Large intestine (tissue), 3 donors: Measurements from ENCODE around the gene NOS3. TPM values are rescaled to one million over a fixed set of nuclear protein-coding genes. Genes with fewer than 3 reads are reported as not detected.

Experiments
- DNase-seq, 2 donors: peaks; one replicate each; pipeline versions ENCODE4 v3.0.0 to v3.0.0-alpha.2; 2013
- H3K27ac ChIP-seq: one replicate; pipeline ENCODE4 v1.5.1; 2013; ENCODE audit warnings: low read length
- H3K27me3 ChIP-seq: 2 replicates; pipeline ENCODE4 v1.6.1; 2013; ENCODE audit warnings: low read length; ENCODE audit not compliant: control insufficient read depth, insufficient read depth
- H3K36me3 ChIP-seq: 2 replicates; pipeline ENCODE4 v1.6.1; 2013; ENCODE audit warnings: low read length; ENCODE audit not compliant: control insufficient read depth, insufficient read depth
- H3K4me1 ChIP-seq: one replicate; pipeline ENCODE4 v1.6.1; 2013; ENCODE audit warnings: low read length; ENCODE audit not compliant: control insufficient read depth, insufficient read depth
- H3K4me3 ChIP-seq: one replicate; pipeline ENCODE4 v1.5.1; 2013; ENCODE audit warnings: low read length
- H3K9me3 ChIP-seq: one replicate; pipeline ENCODE4 v1.6.1; 2013; ENCODE audit warnings: mild to moderate bottlenecking, low read depth, low read length, moderate library complexity; ENCODE audit not compliant: control insufficient read depth
- WGBS: methylation state at CpG from one replicate; pipeline ENCODE4 v1.1.5; 2013; ENCODE audit warnings: low lambda C conversion rate; ENCODE audit not compliant: insufficient coverage; 5-methylcytosine and 5-hydroxymethylcytosine counted together
- polyA plus RNA-seq: library from polyadenylated mRNA; unstranded; fragments of 120-200 nt; gene quantifications from one replicate; pipeline ENCODE4 v1.2.1, GENCODE V29; 2013

NOS3 gene
- polyA plus RNA-seq, 1 donor = 10.3 TPM

- H3K9me3 ChIP-seq = no peaks in the 10 kb centered on the region
- H3K4me3 ChIP-seq = no peak overlapping the region
- H3K4me1 ChIP-seq = peaks cover 7% of the 10 kb centered on the region
- DNase-seq = no peak
- peaks cover 21% of the 10 kb centered on the region for H3K27me3 ChIP-seq
- no peak overlapping the region for H3K27ac ChIP-seq
- H3K36me3 ChIP-seq = peaks cover 4% of the 10 kb centered on the region
- WGBS = 100% methylated on average over 1 of the region's 33 CpGs
Measured at GRCh38 chr7:150952331-150953050, 38.3 kb upstream of the NOS3 start.

- Histone ChIP-seq H3K4me1 (peaks cover 5% of the 10 kb centered on the region), H3K9me3 (no peaks in the 10 kb centered on the region), H3K4me3 (no peak overlapping the region), H3K27ac (no peak overlapping the region), H3K27me3 (peaks cover 19% of the 10 kb centered on the region), H3K36me3 (peaks cover 4% of the 10 kb centered on the region)
- no CpG with 5 or more reads among the region's 17 CpGs for WGBS
- DNase-seq = no peak
Measured at GRCh38 chr7:150953061-150953997, 37.5 kb upstream of the NOS3 start.

DNA sequence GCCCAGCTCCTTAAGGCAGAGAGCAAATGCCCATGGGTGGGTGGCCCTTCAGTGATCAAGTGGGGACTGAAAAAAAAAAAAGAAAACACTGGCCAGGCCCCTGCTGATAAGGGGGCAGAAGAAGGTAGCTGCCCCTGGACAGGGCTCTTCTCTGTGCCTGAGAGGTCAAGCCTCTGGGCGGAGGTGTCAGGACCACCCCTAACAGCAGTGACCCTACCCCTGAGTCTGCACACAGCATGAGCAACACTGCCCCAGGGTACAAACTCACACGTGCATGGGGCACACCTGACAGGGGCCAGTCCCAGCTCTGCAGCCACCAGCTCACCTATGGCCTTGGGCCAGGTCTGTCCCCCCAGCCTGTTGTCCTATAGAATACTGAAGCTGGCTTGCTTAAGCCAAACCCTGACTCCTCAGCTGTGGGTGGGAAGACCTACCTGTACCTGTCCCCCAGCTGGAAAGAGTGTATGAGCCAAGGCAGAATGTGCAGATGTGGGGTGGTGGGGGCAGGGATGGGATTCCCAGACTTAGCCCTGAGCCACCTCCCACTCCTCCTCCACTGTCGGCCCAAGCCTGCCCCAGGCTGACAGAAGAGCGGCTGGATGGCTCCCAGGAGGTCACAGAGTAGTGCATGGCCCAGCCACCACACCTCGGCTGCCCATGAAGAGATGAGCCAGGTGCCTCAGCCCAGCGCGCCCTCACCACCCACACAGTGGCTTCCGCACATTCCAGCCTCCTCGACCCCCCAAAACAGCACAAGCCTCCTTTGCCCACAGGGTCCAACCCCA is 36.4 kb upstream of the NOS3 start:
- H3K9me3 ChIP-seq = no peaks in the 10 kb centered on the region
- H3K4me3 ChIP-seq = no peak overlapping the region
- no CpG with 5 or more reads among the region's 9 CpGs for WGBS
- no peak for DNase-seq
- H3K4me1 ChIP-seq = peaks cover 5% of the 10 kb centered on the region
- H3K27ac ChIP-seq = no peak overlapping the region
- H3K27me3 ChIP-seq = peaks cover 26% of the 10 kb centered on the region
- peaks cover 4% of the 10 kb centered on the region for H3K36me3 ChIP-seq

DNA sequence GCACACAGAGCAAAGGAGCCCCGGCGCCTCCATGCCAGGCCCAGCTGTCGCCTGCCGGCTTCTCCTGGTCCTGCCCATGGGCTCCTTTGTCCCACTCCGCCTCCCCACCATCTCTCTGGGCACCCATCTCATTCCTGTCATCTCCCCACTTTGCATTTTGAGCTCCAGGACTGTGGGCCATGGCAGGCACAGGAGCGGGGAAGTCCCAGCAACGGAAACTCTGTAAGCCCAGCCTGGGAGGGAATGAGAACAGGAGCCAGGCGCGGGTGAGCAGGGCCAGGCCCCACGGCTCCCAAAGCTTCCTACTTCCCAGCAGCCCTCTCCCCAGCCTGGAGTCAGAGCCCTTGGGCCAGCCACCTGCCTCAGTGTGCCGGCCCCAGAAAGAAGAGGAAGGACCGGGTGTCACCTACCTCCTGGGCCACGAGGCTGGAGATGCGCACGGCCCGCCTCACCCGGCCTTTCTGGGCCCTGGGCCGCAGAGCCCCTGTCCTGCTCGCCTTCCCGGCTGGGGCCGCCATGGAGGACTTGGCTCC is 35.8 kb upstream of the NOS3 start:
- Histone ChIP-seq H3K27ac (peak overlapping the region; percentile 23), H3K4me3 (no peak overlapping the region), H3K4me1 (peaks cover 5% of the 10 kb centered on the region), H3K9me3 (no peaks in the 10 kb centered on the region), H3K27me3 (peaks cover 33% of the 10 kb centered on the region), H3K36me3 (peaks cover 4% of the 10 kb centered on the region)
- WGBS = no CpG with 5 or more reads among the region's 21 CpGs
- DNase-seq = no peak

- Histone ChIP-seq H3K27me3 (peaks cover 33% of the 10 kb centered on the region), H3K27ac (peak overlapping the region; percentile 23), H3K4me1 (peaks cover 5% of the 10 kb centered on the region), H3K36me3 (peaks cover 4% of the 10 kb centered on the region), H3K4me3 (no peak overlapping the region), H3K9me3 (no peaks in the 10 kb centered on the region)
- WGBS = no CpG with 5 or more reads among the region's 38 CpGs
- no peak for DNase-seq
Measured at GRCh38 chr7:150955519-150956394, 35.1 kb upstream of the NOS3 start.

- Histone ChIP-seq H3K36me3 (peaks cover 4% of the 10 kb centered on the region), H3K4me3 (no peak overlapping the region), H3K27ac (no peak overlapping the region), H3K27me3 (peaks cover 33% of the 10 kb centered on the region), H3K9me3 (no peaks in the 10 kb centered on the region), H3K4me1 (peaks cover 5% of the 10 kb centered on the region)
- DNase-seq = no peak
- WGBS = 100% methylated on average over 2 of the region's 9 CpGs
Measured at GRCh38 chr7:150956395-150957132, 34.3 kb upstream of the NOS3 start.

DNA sequence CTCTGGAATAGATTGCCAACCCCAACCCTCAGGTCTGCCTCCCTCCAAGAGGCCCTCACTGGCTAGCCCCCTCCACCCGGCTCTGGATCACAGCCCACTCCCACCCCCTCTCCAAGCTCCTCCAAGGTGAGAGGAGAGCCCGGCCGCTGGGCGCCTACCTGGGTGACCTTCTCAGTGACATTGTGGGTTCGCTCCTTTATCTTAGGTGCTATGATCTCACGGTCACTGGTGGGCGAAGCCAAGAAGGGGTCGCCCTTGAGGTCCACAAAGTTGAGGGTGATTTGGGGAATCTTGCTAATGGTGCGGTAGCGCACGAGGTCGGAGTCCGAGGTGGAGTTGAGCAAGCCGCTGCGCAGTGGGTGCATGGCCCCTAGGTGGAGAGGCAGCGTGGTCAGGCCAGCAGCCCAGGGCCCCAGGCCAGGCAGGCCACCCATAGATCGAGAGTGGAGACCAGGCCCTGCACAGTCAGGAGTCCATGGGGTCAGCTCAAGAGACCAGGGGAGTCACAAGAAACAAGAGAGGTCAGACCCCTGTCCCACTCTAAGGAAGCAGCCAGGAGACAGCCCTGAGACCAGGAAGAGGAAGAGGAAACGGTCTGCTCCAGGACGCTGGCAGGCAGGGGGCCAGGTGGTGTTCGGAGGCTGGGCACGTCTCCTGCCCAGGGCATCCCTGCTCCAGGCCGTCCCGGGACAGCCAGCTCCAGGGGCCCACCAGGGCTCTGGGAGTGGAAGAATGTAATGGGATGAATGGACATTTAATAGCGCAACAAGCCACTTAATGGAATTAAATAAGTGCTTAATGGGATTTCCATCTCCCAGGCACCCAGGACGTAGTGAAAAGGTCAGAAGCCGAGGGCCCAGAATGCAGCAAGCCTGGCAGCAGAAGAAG is 33.4 kb upstream of the NOS3 start:
- H3K4me3 ChIP-seq = no peak overlapping the region
- H3K4me1 ChIP-seq = peaks cover 10% of the 10 kb centered on the region
- H3K27ac ChIP-seq = no peak overlapping the region
- H3K36me3 ChIP-seq = peaks cover 2% of the 10 kb centered on the region
- no peak for DNase-seq
- H3K27me3 ChIP-seq = peaks cover 33% of the 10 kb centered on the region
- H3K9me3 ChIP-seq = no peaks in the 10 kb centered on the region
- 100% methylated on average over 3 of the region's 26 CpGs for WGBS

DNA sequence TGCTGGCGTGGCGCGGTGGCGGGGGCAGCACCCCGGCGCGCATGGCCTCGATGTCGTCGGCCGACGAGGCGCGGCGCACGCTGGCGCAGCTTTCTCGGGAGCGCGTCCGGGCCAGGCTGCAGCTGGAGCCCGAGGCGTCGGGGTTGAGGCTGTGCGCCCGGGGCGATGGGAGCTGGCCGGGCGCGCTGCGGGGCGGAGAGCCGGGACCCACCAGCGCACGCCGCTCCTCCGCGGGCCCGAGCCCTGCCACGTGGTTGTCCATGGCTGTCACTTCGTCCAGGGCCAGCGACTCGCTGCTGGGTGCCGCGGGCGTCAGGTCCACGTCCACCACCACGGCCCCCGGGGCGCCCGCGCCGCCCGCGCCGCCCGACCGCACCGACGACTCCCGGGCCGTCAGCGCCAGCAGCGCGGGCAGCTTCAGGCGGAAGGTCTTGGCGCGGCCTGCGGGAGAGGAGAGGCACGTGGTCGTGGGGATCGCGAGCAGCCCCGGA is 32.7 kb upstream of the NOS3 start:
- H3K9me3 ChIP-seq = no peaks in the 10 kb centered on the region
- no peak overlapping the region for H3K4me3 ChIP-seq
- no CpG with 5 or more reads among the region's 74 CpGs for WGBS
- H3K27ac ChIP-seq = no peak overlapping the region
- no peaks in the 10 kb centered on the region for H3K36me3 ChIP-seq
- peaks cover 33% of the 10 kb centered on the region for H3K27me3 ChIP-seq
- no peak for DNase-seq
- H3K4me1 ChIP-seq = peaks cover 11% of the 10 kb centered on the region
